SU-DHL-6 (cell line): ENCODE results near the gene APOL2.

Experiments used
- CTCF ChIP-seq: fragments of 200-600 bp; sonication (generic); IDR thresholded peaks from one replicate; pipeline ENCODE4 v1.5.1; 2017; ENCODE audit warnings: antibody characterized with exemption, mild to moderate bottlenecking, low read length, moderate library complexity; ENCODE audit not compliant: insufficient read depth, poor library complexity, severe bottlenecking
- EZH2phosphoT487 ChIP-seq: fragments of 200-600 bp; sonication (generic), shearing (Covaris generic); conservative IDR thresholded peaks from 2 replicates; pipeline ENCODE4 v1.6.1; 2018; ENCODE audit warnings: mild to moderate bottlenecking, antibody characterized with exemption, low read length, moderate library complexity, mixed read lengths

GRCh38 chr22:36282328-36282831 lies 43.1 kb upstream of the APOL2 start:
- TF ChIP-seq CTCF (no peak), EZH2phosphoT487 (no peak)
